Forelimb muscle (tissue), 1 donor: ENCODE results near the gene BPI. TPM values are rescaled to one million over a fixed set of nuclear protein-coding genes. Genes with fewer than 3 reads are reported as not detected.
"Not testable (repeated sequence)": the region's sequence is repeated elsewhere in the genome, so short reads cannot be mapped to it uniquely, and the experiment has no call there.

Experiments used
- DNase-seq: peaks from one replicate; pipeline ENCODE4 v3.0.0-alpha.2; 2013; ENCODE audit warnings: low read depth
- polyA plus RNA-seq: library from polyadenylated mRNA; unstranded; fragments of 120-200 nt; gene quantifications from one replicate; pipeline ENCODE4 v1.2.1, GENCODE V29; 2013; ENCODE audit not compliant: insufficient read length

The BPI gene
- polyA plus RNA-seq, 1 donor = 0.66 TPM

DNA sequence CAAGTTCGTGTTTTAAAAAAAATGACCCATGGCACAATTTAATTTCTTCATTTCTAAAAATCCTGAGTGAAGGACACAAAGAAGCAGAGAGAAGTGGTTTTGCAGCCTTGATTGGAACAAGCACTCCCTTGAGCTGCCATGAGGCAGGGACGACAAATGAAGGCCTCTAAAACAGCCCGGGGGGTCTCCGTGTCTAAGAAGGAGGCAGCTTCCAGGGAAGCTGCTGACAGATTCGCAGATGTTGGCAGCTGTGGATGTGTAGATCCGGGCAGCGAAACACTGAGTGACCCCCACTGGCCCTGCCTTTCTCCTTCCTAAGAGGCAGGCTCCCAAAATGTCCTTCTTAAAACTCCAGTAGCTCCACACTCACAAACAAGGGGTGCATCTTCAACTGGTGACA is 32.8 kb downstream of the BPI start:
- no peak for DNase-seq

DNA sequence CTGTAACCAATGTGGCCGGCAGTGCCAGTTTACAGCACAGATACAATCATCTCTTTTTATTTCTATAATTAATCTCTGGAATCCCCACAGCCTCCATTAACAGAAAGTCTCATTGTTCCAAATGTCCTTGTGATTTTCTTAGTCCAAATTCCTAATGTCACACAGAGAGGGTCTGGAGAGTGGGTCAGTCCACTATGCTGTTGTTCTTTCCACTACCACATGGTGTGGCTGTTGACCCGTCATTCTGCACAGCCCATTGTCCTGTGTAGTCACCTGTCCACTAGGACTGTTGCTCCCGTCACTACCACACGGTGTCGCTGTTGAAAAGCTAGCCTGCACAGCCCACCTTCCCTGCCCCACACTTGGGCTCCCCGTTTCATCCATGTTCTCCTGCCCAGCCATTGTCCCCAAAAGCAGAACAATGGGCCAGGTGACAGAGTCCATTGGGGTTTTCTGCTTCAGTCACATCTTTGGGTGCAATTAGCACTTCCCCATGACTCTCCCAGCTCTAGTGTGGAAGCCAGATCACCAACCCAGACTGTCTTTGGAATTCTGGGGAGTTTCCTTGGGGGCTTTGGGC is 33.7 kb downstream of the BPI start:
- no peak for DNase-seq

- DNase-seq = no peak
Observed at GRCh38 chr20:38338849-38339520, 35.0 kb downstream of the BPI start.

DNA sequence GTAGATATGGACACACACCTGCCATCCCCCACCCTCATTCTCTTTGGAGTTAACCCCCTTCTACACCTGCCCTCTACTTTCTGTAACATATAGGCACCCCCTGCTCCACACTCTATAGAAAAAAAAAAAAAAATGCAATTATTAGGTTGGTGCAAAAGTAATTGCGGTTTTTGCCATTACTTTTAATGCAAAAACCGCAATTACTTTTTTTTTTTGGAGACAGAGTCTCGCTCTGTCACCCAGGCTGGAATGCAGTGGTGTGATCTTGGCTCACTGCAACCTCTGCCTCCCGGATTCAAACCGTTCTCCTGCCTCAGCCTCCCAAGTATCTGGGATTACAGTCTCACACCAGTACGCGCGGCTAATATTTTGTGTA is 35.6 kb downstream of the BPI start:
- DNase-seq = not testable (repeated sequence)

- no peak for DNase-seq
Observed at GRCh38 chr20:38339997-38340396, 36.0 kb downstream of the BPI start.

- no peak for DNase-seq
Observed at GRCh38 chr20:38340693-38341092, 36.7 kb downstream of the BPI start.

DNA sequence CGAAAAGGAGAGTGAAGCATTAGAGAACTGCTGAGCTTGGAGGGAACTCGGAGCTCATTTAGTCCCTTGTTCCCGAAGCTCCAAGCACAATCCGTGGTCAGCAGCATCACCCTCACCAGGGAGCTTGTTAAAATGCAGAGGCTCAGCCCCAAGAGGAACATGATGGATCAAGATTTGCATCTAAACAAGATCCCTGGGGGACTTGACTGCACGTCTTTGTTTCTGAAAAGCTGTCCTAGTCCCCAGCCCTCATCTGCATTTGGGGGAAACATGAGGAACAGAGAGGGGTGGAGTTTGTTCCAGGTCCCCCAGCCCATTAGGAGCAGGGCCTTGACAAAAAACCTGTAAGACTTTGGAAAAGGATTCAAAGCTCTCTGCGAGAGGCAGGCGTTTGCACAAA is 38.3 kb downstream of the BPI start:
- DNase-seq = no peak

DNA sequence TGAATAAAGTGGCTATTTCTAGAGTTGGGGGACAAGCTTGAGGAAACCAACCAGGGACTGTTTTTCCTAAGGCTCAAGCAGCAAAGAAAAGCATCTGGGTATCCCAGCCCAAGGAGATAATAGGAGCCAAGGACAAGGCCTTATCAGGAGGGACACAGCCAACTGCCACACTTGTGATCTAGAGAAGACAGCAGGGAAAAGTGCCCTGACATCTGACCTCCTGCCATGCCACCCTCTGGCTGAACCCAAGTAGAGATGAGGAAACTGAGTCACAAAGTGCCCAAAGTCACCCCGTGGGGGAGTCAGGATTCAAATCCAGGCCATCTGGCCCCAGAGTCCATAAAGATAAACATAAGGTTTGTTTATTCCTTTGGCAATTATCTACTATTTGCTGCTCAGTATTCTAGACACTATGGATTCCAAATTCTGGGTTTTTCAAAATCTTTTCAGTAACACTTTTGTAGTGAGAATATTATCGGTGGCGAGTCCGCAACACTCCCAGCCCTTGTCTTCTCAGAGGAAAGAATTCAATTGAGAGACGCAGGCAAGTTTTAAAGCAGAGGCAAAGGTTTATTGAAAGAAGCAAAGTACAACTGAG is 38.9 kb downstream of the BPI start:
- no peak for DNase-seq

GRCh38 chr20:38343311-38344106 is 39.6 kb downstream of the BPI start:
- no peak for DNase-seq

DNA sequence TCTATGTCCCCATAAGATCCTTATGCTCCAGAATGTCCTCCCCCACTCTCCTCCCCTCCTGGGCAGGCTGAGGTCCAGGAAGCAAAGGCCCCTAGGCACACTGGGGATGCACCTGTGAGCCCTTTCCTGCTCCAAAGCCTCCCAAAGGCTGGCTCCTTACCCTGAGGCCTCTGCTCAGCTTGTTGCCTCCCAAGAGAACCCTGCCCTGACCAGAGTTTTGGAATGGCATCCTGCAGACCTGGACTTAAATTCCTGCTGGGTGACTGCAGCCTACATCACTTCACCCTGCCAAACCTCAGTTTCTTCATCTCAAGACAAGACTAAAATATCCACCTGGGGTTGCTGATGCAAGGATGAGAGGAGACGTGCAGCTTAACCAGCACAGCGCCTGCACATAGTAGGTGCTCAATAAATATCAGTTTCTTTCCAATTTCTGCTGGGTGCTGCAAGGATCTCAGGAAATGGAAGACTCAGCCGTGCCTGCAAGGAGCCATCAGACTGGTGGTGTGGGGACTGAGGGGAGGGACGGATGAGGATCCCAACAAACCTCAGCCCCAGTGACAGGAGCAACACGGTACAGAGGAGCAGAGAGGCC is 40.2 kb downstream of the BPI start:
- no peak for DNase-seq

GRCh38 chr20:38345643-38346042 is 41.7 kb downstream of the BPI start:
- no peak for DNase-seq

GRCh38 chr20:38346247-38346651 is 42.3 kb downstream of the BPI start, which contains the start of gene LBP:
LBP (plus strand) TSS chr20:38346482; CDS start chr20:38346517, 35 bp downstream.
- no peak for DNase-seq

DNA sequence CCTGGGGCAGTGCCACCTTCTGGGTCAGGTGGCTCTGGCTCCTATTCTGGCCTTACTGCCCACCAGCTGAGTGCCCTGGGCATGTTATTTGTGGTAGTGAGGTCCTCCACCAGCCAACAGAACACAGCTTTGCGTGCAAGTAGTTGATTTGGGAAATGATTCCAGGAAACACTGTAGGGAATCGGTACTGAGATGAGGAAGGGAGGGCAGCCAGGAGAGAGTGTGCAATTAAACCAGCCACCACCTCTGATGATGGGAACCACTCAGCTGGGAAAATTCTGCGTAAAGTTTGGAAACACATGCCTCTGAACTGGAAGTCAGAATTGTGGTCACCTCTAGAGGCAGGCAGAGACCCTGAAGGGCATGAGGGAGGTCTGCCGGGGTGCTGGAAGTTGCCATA is 42.8 kb downstream of the BPI start:
- DNase-seq = no peak

DNA sequence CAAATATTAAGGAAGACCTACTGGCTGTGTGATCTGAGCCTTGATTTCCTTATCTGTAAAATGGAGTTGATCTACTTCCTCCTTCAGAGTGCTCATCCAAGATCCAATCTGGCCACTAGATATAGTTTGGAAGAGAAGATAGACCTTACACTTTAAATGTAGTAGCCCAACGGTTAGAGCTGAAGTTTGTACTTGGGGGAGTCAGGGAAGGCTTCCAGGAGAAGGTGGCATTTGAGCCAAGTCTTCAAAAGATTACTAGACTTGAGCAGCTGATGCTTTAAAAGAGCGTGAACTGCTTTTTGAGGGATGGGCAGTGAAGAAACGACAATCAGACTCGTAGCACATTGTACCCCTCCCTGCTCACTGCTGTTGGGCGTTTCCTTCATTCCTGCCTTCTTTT is 45.9 kb downstream of the BPI start:
- DNase-seq = no peak

- no peak for DNase-seq
Observed at GRCh38 chr20:38350879-38351775, 47.2 kb downstream of the BPI start.

- DNase-seq = no peak
Observed at GRCh38 chr20:38353316-38353715, 49.4 kb downstream of the BPI start.

- no peak for DNase-seq
Observed at GRCh38 chr20:38354227-38354626, 50.3 kb downstream of the BPI start.

- DNase-seq = no peak
Observed at GRCh38 chr20:38355161-38356012, 51.4 kb downstream of the BPI start.

GRCh38 chr20:38357653-38358207 is 53.8 kb downstream of the BPI start:
- DNase-seq = no peak

GRCh38 chr20:38358556-38358955 is 54.6 kb downstream of the BPI start:
- DNase-seq = no peak
